ENCODE measurements around the gene TRIM33. TPM values are rescaled to one million over a fixed set of nuclear protein-coding genes. Genes with fewer than 3 reads are reported as not detected.
"Not testable (repeated sequence)": the region's sequence is repeated elsewhere in the genome, so short reads cannot be mapped to it uniquely, and the experiment has no call there.

TRIM33 gene
- total RNA-seq, 1 donor from 2014 or later, result 21.4 TPM

- H3K27me3 ChIP-seq (ENCODE audit: control insufficient read depth in 3 of 3, insufficient read depth in 3 of 3, low read length in 3 of 3), result no peaks in the 10 kb centered on the region
- no peaks in the 10 kb centered on the region for H3K9me3 ChIP-seq (ENCODE audit: control insufficient read depth in 3 of 3, low read length in 3 of 3)
- peaks cover 0 to 5% (median 3%) of the 10 kb centered on the region in 3 donors for H3K4me1 ChIP-seq (ENCODE audit: control insufficient read depth in 3 of 3, insufficient read depth in 3 of 3, low read length in 3 of 3)
- no peak overlapping the region for H3K9ac ChIP-seq (ENCODE audit: low read depth in 1 of 3, low read length in 3 of 3)
- no peak overlapping the region for H3K4me3 ChIP-seq (ENCODE audit: low read length in 3 of 3)
- peaks cover 0 to 10% (median 0%) of the 10 kb centered on the region in 3 donors for H3K36me3 ChIP-seq (ENCODE audit: control insufficient read depth in 3 of 3, insufficient read depth in 3 of 3, low read length in 3 of 3)
- no peak overlapping the region for H3K27ac ChIP-seq (ENCODE audit: low read depth, low read length)
Measured at GRCh38 chr1:114390960-114391359, 120.0 kb downstream of the TRIM33 start.

GRCh38 chr1:114390361-114390760 lies 120.6 kb downstream of the TRIM33 start:
- H3K9me3 ChIP-seq (ENCODE audit: control insufficient read depth in 3 of 3, low read length in 3 of 3), result no peaks in the 10 kb centered on the region
- H3K4me1 ChIP-seq (ENCODE audit: control insufficient read depth in 3 of 3, insufficient read depth in 3 of 3, low read length in 3 of 3), result peaks cover 0 to 5% (median 3%) of the 10 kb centered on the region in 3 donors
- H3K36me3 ChIP-seq (ENCODE audit: control insufficient read depth in 3 of 3, insufficient read depth in 3 of 3, low read length in 3 of 3), result peaks cover 0 to 10% (median 0%) of the 10 kb centered on the region in 3 donors
- no peak overlapping the region for H3K27ac ChIP-seq (ENCODE audit: low read depth, low read length)
- no peak overlapping the region for H3K4me3 ChIP-seq (ENCODE audit: low read length in 3 of 3)
- no peak overlapping the region for H3K9ac ChIP-seq (ENCODE audit: low read depth in 1 of 3, low read length in 3 of 3)
- H3K27me3 ChIP-seq (ENCODE audit: control insufficient read depth in 3 of 3, insufficient read depth in 3 of 3, low read length in 3 of 3), result no peaks in the 10 kb centered on the region

- Histone ChIP-seq H3K9ac (ENCODE audit: low read depth in 1 of 3, low read length in 3 of 3) (no peak overlapping the region), H3K27ac (ENCODE audit: low read depth, low read length) (no peak overlapping the region), H3K4me1 (ENCODE audit: control insufficient read depth in 3 of 3, insufficient read depth in 3 of 3, low read length in 3 of 3) (peaks cover 0 to 5% (median 3%) of the 10 kb centered on the region in 3 donors), H3K36me3 (ENCODE audit: control insufficient read depth in 3 of 3, insufficient read depth in 3 of 3, low read length in 3 of 3) (peaks cover 0 to 5% (median 0%) of the 10 kb centered on the region in 3 donors), H3K4me3 (ENCODE audit: low read length in 3 of 3) (no peak overlapping the region), H3K27me3 (ENCODE audit: control insufficient read depth in 3 of 3, insufficient read depth in 3 of 3, low read length in 3 of 3) (no peaks in the 10 kb centered on the region), H3K9me3 (ENCODE audit: control insufficient read depth in 3 of 3, low read length in 3 of 3) (peaks cover 0 to 4% (median 0%) of the 10 kb centered on the region in 3 donors)
Measured at GRCh38 chr1:114388432-114389003, 122.5 kb downstream of the TRIM33 start.

- not testable (repeated sequence) for H3K4me3 ChIP-seq (ENCODE audit: low read length in 3 of 3); H3K4me1 ChIP-seq (ENCODE audit: control insufficient read depth in 3 of 3, insufficient read depth in 3 of 3, low read length in 3 of 3); H3K36me3 ChIP-seq (ENCODE audit: control insufficient read depth in 3 of 3, insufficient read depth in 3 of 3, low read length in 3 of 3); H3K27ac ChIP-seq (ENCODE audit: low read depth, low read length); H3K9me3 ChIP-seq (ENCODE audit: control insufficient read depth in 3 of 3, low read length in 3 of 3); H3K27me3 ChIP-seq (ENCODE audit: control insufficient read depth in 3 of 3, insufficient read depth in 3 of 3, low read length in 3 of 3); H3K9ac ChIP-seq (ENCODE audit: low read depth in 1 of 3, low read length in 3 of 3)
Measured at GRCh38 chr1:114387585-114387984, 123.4 kb downstream of the TRIM33 start.

GRCh38 chr1:114387010-114387360 lies 124.0 kb downstream of the TRIM33 start:
- H3K27ac ChIP-seq (ENCODE audit: low read depth, low read length), result no peak overlapping the region
- H3K36me3 ChIP-seq (ENCODE audit: control insufficient read depth in 3 of 3, insufficient read depth in 3 of 3, low read length in 3 of 3), result peaks cover 0 to 4% (median 0%) of the 10 kb centered on the region in 3 donors
- no peaks in the 10 kb centered on the region for H3K27me3 ChIP-seq (ENCODE audit: control insufficient read depth in 3 of 3, insufficient read depth in 3 of 3, low read length in 3 of 3)
- H3K9ac ChIP-seq (ENCODE audit: low read depth in 1 of 3, low read length in 3 of 3), result no peak overlapping the region
- H3K9me3 ChIP-seq (ENCODE audit: control insufficient read depth in 3 of 3, low read length in 3 of 3), result peaks cover 0 to 4% (median 0%) of the 10 kb centered on the region in 3 donors
- H3K4me3 ChIP-seq (ENCODE audit: low read length in 3 of 3), result no peak overlapping the region
- H3K4me1 ChIP-seq (ENCODE audit: control insufficient read depth in 3 of 3, insufficient read depth in 3 of 3, low read length in 3 of 3), result peaks cover 0 to 5% (median 3%) of the 10 kb centered on the region in 3 donors

GRCh38 chr1:114386129-114387009 lies 124.6 kb downstream of the TRIM33 start:
- peaks cover 0 to 5% (median 3%) of the 10 kb centered on the region in 3 donors for H3K4me1 ChIP-seq (ENCODE audit: control insufficient read depth in 3 of 3, insufficient read depth in 3 of 3, low read length in 3 of 3)
- H3K9ac ChIP-seq (ENCODE audit: low read depth in 1 of 3, low read length in 3 of 3), result no peak overlapping the region
- H3K36me3 ChIP-seq (ENCODE audit: control insufficient read depth in 3 of 3, insufficient read depth in 3 of 3, low read length in 3 of 3), result no peaks in the 10 kb centered on the region
- H3K9me3 ChIP-seq (ENCODE audit: control insufficient read depth in 3 of 3, low read length in 3 of 3), result peaks cover 0 to 4% (median 0%) of the 10 kb centered on the region in 3 donors
- no peaks in the 10 kb centered on the region for H3K27me3 ChIP-seq (ENCODE audit: control insufficient read depth in 3 of 3, insufficient read depth in 3 of 3, low read length in 3 of 3)
- H3K4me3 ChIP-seq (ENCODE audit: low read length in 3 of 3), result no peak overlapping the region
- no peak overlapping the region for H3K27ac ChIP-seq (ENCODE audit: low read depth, low read length)

- H3K4me1 ChIP-seq (ENCODE audit: control insufficient read depth in 3 of 3, insufficient read depth in 3 of 3, low read length in 3 of 3), result peaks cover 0 to 5% (median 3%) of the 10 kb centered on the region in 3 donors
- H3K9ac ChIP-seq (ENCODE audit: low read depth in 1 of 3, low read length in 3 of 3), result no peak overlapping the region
- no peak overlapping the region for H3K4me3 ChIP-seq (ENCODE audit: low read length in 3 of 3)
- no peaks in the 10 kb centered on the region for H3K27me3 ChIP-seq (ENCODE audit: control insufficient read depth in 3 of 3, insufficient read depth in 3 of 3, low read length in 3 of 3)
- H3K36me3 ChIP-seq (ENCODE audit: control insufficient read depth in 3 of 3, insufficient read depth in 3 of 3, low read length in 3 of 3), result no peaks in the 10 kb centered on the region
- no peak overlapping the region for H3K27ac ChIP-seq (ENCODE audit: low read depth, low read length)
- peaks cover 0 to 4% (median 0%) of the 10 kb centered on the region in 3 donors for H3K9me3 ChIP-seq (ENCODE audit: control insufficient read depth in 3 of 3, low read length in 3 of 3)
Measured at GRCh38 chr1:114384922-114385321, 126.1 kb downstream of the TRIM33 start.

- no peaks in the 10 kb centered on the region for H3K36me3 ChIP-seq (ENCODE audit: control insufficient read depth in 3 of 3, insufficient read depth in 3 of 3, low read length in 3 of 3)
- no peak overlapping the region for H3K9ac ChIP-seq (ENCODE audit: low read depth in 1 of 3, low read length in 3 of 3)
- H3K4me1 ChIP-seq (ENCODE audit: control insufficient read depth in 3 of 3, insufficient read depth in 3 of 3, low read length in 3 of 3), result no peaks in the 10 kb centered on the region
- no peaks in the 10 kb centered on the region for H3K27me3 ChIP-seq (ENCODE audit: control insufficient read depth in 3 of 3, insufficient read depth in 3 of 3, low read length in 3 of 3)
- no peak overlapping the region for H3K4me3 ChIP-seq (ENCODE audit: low read length in 3 of 3)
- H3K9me3 ChIP-seq (ENCODE audit: control insufficient read depth in 3 of 3, low read length in 3 of 3), result peaks cover 0 to 4% (median 0%) of the 10 kb centered on the region in 3 donors
- no peak overlapping the region for H3K27ac ChIP-seq (ENCODE audit: low read depth, low read length)
Measured at GRCh38 chr1:114379987-114380386, 131.0 kb downstream of the TRIM33 start.

- Histone ChIP-seq H3K27ac (ENCODE audit: low read depth, low read length) (no peak overlapping the region), H3K4me1 (ENCODE audit: control insufficient read depth in 3 of 3, insufficient read depth in 3 of 3, low read length in 3 of 3) (no peaks in the 10 kb centered on the region)
Measured at GRCh38 chr1:114379358-114379757, 131.6 kb downstream of the TRIM33 start.

GRCh38 chr1:114377356-114377755 lies 133.6 kb downstream of the TRIM33 start:
- Histone ChIP-seq H3K36me3 (ENCODE audit: control insufficient read depth in 3 of 3, insufficient read depth in 3 of 3, low read length in 3 of 3) (no peaks in the 10 kb centered on the region), H3K4me1 (ENCODE audit: control insufficient read depth in 3 of 3, insufficient read depth in 3 of 3, low read length in 3 of 3) (no peaks in the 10 kb centered on the region), H3K4me3 (ENCODE audit: low read length in 3 of 3) (no peak overlapping the region), H3K9me3 (ENCODE audit: control insufficient read depth in 3 of 3, low read length in 3 of 3) (peaks cover 0 to 3% (median 2%) of the 10 kb centered on the region in 3 donors), H3K9ac (ENCODE audit: low read depth in 1 of 3, low read length in 3 of 3) (no peak overlapping the region), H3K27me3 (ENCODE audit: control insufficient read depth in 3 of 3, insufficient read depth in 3 of 3, low read length in 3 of 3) (no peaks in the 10 kb centered on the region), H3K27ac (ENCODE audit: low read depth, low read length) (no peak overlapping the region)

More at GRCh38 chr1:114379358-114379757, 131.6 kb downstream of the TRIM33 start:
- no peak overlapping the region for H3K9ac ChIP-seq (ENCODE audit: low read depth in 1 of 3, low read length in 3 of 3)
- H3K4me3 ChIP-seq (ENCODE audit: low read length in 3 of 3), result no peak overlapping the region
- H3K36me3 ChIP-seq (ENCODE audit: control insufficient read depth in 3 of 3, insufficient read depth in 3 of 3, low read length in 3 of 3), result no peaks in the 10 kb centered on the region
- no peaks in the 10 kb centered on the region for H3K27me3 ChIP-seq (ENCODE audit: control insufficient read depth in 3 of 3, insufficient read depth in 3 of 3, low read length in 3 of 3)
- H3K9me3 ChIP-seq (ENCODE audit: control insufficient read depth in 3 of 3, low read length in 3 of 3), result peaks cover 0 to 3% (median under 1%) of the 10 kb centered on the region in 3 donors
